Endometrium (tissue), 2 donors: ENCODE data around the gene CEMIP.
A peak's percentile ranks its signal among the peaks of the same experiment; 100 is the strongest.

ENCODE experiments used
- FAIRE-seq: peaks from 2 replicates; lab custom pipeline; 2012; peaks lifted over from hg19 to GRCh38; lab: Jason Lieb, UNC
- donor health status: control.
- donor health status: control.

Gene CEMIP

GRCh38 chr15:80929689-80930088 is 150.5 kb downstream of the CEMIP start:
- FAIRE-seq, result no peak

DNA sequence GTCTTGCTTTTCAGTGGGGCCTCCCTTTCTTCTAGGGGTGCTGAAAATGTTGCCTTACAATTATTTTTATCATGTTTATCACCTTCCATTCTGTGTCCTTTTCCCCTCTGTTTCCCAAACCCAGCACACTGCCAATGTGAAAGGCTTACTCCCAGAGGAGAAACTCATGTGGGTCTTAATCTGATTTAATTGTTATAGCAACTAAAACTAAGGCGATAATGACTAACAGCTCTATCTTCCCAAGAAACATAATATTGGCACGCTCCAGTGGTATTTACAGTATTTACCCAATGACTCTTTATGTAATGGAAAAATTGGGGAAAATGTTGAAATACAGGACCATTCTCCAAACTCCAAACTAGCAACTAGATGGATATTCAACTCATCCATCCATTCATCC is 152.0 kb downstream of the CEMIP start:
- no peak for FAIRE-seq

DNA sequence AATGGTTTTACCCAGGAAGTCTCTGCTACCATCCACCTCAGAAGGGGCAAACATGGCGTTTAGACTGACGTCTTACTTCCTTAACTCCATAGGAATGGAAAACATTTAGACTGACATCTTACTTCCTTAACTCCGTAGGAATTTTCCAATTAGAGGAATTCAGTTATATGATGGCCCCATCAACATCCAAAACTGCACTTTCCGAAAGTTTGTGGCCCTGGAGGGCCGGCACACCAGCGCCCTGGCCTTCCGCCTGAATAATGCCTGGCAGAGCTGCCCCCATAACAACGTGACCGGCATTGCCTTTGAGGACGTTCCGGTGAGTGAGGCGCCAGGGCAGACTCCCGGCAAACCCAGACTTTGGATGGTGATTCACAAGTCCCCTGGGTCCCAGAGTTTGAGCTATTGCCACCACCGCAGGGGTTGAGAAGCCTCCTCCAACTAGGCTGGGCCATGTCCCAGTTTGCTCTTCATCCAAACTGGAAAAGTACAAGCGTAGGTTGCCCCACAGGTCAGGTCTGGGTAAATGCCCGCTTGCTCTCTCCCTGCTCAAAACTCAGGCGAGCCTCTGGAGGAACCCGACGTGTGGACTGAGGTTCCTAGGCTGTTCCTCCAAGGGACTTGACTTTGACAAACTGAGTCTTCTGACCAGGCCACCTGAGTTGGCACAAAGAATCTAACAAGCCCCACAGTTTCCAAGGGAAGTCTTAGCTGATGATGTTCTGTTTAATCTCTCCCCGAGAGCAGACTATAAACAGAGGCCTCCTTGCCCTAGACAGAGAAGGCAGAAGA is 152.7 kb downstream of the CEMIP start:
- FAIRE-seq, result no peak

GRCh38 chr15:80932513-80932815 is 153.3 kb downstream of the CEMIP start:
- no peak for FAIRE-seq

- FAIRE-seq, result no peak
These were observed 153.8 kb downstream of the CEMIP start for GRCh38 chr15:80932989-80933388.

DNA sequence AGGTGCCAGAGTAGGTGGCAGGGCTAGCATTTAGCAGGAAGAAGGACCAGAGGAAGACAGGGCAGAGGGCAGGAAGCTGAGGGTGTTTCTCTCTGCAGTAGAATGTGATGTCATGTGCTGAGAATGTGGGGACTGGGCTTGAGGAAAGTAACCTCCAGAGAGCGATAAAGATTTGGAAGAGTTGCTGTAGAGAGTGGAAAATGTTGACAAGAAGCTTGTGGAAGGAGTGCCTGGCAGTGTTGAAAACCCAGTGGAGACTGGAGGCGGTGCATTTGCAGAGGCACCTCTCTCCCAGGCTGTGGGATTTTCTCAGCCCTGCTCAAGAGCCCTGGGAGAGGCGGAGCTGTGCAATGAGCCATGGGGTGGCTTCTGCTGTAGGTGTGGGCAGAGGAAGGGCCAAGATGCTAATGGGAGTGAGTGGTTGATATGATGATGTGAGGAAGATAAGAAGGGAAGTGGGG is 155.6 kb downstream of the CEMIP start:
- no peak for FAIRE-seq

GRCh38 chr15:80936288-80937078 is 157.3 kb downstream of the CEMIP start:
- FAIRE-seq, result no peak

DNA sequence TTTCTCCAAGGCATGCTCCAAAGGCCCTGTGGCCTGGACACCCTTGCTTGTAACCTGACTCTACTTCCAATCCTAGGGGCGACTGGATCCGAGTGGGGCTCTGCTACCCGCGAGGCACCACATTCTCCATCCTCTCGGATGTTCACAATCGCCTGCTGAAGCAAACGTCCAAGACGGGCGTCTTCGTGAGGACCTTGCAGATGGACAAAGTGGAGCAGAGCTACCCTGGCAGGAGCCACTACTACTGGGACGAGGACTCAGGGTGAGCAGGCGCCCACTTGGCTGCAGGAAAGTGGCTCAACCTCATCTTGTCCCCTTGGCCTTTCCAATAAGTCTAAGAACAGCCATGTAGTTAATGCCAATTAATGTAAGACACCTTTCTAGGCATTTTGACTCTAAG is 158.5 kb downstream of the CEMIP start:
- no peak for FAIRE-seq

- FAIRE-seq, result no peak
These were observed 160.0 kb downstream of the CEMIP start for GRCh38 chr15:80939216-80939615.

DNA sequence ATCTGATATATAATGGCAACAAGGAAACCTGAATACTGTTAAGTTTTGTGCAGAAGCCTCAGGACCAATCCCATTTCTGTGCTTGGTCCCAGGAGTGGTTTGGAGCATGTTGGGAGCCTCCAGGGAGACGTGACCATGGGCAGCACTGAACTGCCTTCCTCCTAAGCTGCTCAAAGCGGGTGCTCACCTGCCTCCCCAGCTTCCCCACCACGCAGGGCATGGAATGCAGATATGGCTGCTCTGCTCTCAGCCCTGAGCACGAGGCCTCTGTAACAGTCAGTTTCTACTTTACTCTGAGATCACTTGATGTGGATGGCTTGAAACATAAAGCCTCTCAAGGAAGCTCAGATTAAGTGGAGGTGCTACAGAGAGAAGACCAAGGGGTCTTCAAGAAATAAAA is 161.2 kb downstream of the CEMIP start:
- no peak for FAIRE-seq

GRCh38 chr15:80940851-80941250 is 161.7 kb downstream of the CEMIP start:
- FAIRE-seq, result no peak

DNA sequence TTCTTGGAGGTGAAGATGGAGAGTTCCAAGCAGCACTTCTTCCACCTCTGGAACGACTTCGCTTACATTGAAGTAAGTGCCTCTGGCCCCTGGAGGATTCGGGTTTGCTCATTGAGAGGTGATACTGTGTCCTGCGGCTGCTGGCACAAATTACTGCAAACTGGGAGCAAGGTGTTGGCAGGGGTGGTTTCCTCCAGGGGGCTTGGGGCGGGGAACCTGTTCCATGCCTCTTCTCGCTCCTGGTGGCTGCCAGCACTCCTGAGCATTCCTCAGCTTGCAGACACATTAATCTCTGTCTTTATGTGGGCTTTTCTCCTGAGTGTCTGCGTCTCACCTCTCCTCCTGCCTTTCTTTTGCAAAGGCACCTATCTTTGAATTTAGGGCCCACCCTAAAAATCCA is 163.1 kb downstream of the CEMIP start:
- no peak for FAIRE-seq

GRCh38 chr15:80942746-80943565 is 163.8 kb downstream of the CEMIP start:
- peak; percentile 41 for FAIRE-seq

DNA sequence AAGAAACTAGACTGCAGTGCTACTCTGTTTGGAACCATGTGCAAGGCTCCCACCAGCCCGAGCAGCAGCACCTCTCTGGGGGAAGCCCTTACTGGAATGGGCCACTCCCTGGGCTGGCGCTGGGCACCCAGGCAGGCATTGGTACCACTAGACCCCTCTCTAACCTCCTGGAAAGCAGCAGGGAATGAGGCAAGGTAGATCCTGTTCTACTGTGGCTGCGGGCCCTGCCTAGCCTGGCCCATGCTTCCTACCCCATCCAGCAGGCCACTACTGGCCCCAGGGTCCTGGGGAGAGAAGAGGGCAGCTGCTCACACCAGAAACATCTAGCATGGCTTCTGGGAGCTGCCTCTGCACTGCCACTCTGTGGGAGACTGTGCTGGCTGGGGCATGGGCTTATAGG is 165.6 kb downstream of the CEMIP start:
- FAIRE-seq, result no peak

DNA sequence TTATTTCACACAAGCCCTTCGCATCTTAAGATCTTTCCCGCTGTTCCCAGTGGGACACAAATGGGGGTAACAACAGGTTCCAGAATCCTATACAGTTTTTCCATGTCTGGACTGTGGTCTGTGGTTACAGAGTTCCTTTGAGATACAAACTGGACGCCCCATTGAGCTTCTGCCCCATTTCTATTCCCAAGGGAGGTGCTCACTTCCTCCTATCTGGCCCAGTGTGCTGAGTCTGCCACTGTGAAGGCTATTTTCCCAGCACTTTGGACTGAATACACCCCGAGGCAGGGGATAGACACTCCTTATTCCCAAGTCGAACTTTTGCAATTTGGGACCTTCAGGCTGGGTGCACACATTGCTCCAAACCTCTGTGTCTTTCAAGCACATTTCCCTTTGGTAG is 166.4 kb downstream of the CEMIP start:
- FAIRE-seq, result no peak

- no peak for FAIRE-seq
These were observed 167.4 kb downstream of the CEMIP start for GRCh38 chr15:80946576-80946975.

DNA sequence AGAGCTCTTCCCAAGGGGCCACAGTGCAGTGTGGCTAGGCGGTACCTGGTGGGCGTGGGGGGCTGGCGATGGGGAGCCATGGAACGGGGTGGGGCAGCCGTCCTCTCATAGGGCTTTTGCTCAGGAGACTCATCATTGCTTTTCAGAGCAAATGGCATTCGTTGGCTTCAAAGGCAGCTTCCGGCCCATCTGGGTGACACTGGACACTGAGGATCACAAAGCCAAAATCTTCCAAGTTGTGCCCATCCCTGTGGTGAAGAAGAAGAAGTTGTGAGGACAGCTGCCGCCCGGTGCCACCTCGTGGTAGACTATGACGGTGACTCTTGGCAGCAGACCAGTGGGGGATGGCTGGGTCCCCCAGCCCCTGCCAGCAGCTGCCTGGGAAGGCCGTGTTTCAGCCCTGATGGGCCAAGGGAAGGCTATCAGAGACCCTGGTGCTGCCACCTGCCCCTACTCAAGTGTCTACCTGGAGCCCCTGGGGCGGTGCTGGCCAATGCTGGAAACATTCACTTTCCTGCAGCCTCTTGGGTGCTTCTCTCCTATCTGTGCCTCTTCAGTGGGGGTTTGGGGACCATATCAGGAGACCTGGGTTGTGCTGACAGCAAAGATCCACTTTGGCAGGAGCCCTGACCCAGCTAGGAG is 169.6 kb downstream of the CEMIP start:
- no peak for FAIRE-seq

DNA sequence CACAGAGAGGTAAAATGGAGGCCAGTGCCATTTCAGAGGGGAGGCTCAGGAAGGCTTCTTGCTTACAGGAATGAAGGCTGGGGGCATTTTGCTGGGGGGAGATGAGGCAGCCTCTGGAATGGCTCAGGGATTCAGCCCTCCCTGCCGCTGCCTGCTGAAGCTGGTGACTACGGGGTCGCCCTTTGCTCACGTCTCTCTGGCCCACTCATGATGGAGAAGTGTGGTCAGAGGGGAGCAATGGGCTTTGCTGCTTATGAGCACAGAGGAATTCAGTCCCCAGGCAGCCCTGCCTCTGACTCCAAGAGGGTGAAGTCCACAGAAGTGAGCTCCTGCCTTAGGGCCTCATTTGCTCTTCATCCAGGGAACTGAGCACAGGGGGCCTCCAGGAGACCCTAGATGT is 170.6 kb downstream of the CEMIP start:
- FAIRE-seq, result no peak

- no peak for FAIRE-seq
These were observed 171.3 kb downstream of the CEMIP start for GRCh38 chr15:80950291-80951078.

DNA sequence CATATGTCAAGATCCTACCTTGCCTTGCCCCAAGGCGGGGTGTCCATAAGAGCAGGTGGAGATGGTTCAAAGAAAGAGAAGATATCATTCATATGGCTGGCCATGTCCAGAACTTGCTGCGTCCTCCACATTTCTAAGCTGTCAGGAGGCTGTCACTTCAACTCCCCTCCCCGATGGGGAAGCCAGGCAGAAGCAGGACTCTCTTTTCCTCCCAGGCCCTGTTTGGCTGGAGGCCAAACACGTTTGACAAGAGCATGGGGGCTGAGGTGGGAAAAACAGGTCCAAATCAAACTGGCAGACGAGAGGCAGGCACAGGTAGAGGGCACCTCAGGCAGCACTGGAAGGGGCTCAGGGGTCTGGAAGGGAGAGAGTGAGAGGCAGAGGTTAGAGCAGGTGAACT is 172.8 kb downstream of the CEMIP start:
- FAIRE-seq, result no peak
